CD8-positive, alpha-beta memory T cell (primary cell): Measurements from ENCODE around the gene SIPA1L3. TPM values are rescaled to one million over a fixed set of nuclear protein-coding genes. Genes with fewer than 3 reads are reported as not detected.

Experiments used
- CTCF ChIA-PET: fragments of 350-600 bp; sonication (Branson Sonifier 250); formaldehyde crosslinking; loops from one replicate; lab custom pipeline; 2021; ENCODE audit warnings: antibody characterized with exemption; lab: Charles Lee
- POLR2A ChIA-PET: fragments of 350-600 bp; sonication (Branson Sonifier 250); formaldehyde crosslinking; loops from one replicate; lab custom pipeline; 2021; ENCODE audit warnings: antibody characterized with exemption; lab: Charles Lee
- DNase-seq, 5 donors: peaks; one replicate each; pipeline versions ENCODE4 v3.0.0 to v3.0.0-alpha.2; 2020 to 2022; ENCODE audit warnings: mixed read lengths in 1 of 5
- H3K27ac ChIP-seq: one replicate; pipeline ENCODE4 v1.7.0; 2013; ENCODE audit warnings: low read depth, mild to moderate bottlenecking, low read length, moderate library complexity
- H3K27me3 ChIP-seq: 2 replicates; pipeline ENCODE4 v1.7.0; 2013; ENCODE audit warnings: low read length, mild to moderate bottlenecking; ENCODE audit not compliant: insufficient read depth, poor library complexity, severe bottlenecking
- H3K36me3 ChIP-seq: 2 replicates; pipeline ENCODE4 v1.7.0; 2013; ENCODE audit warnings: mild to moderate bottlenecking, low read length, moderate library complexity; ENCODE audit not compliant: insufficient read depth
- H3K4me1 ChIP-seq: 2 replicates; pipeline ENCODE4 v1.7.0; 2013; ENCODE audit warnings: mild to moderate bottlenecking, low read length, moderate library complexity; ENCODE audit not compliant: insufficient read depth
- H3K4me3 ChIP-seq: 2 replicates; pipeline ENCODE4 v1.7.0; 2013; ENCODE audit warnings: mild to moderate bottlenecking, low read length
- H3K9me3 ChIP-seq: 2 replicates; pipeline ENCODE4 v1.7.0; 2013; ENCODE audit warnings: mild to moderate bottlenecking, low read length
- H3K27ac Mint-ChIP-seq, 8 donors: one replicate each; pipeline ENCODE4 v1.8.0; 2020 to 2021; ENCODE audit warnings: mixed read lengths in 8 of 8, mild to moderate bottlenecking in 6 of 8, inconsistent platforms in 3 of 8, moderate library complexity in 3 of 8
- H3K27me3 Mint-ChIP-seq, 2 donors: one replicate each; pipeline ENCODE4 v1.8.0; 2020 to 2021; ENCODE audit warnings: mixed read lengths in 2 of 2, mild to moderate bottlenecking in 1 of 2, moderate library complexity in 1 of 2
- H3K36me3 Mint-ChIP-seq, 3 donors: one replicate each; pipeline ENCODE4 v1.8.0; 2020 to 2021; ENCODE audit warnings: mixed read lengths in 3 of 3, inconsistent platforms in 1 of 3, mild to moderate bottlenecking in 1 of 3
- H3K4me1 Mint-ChIP-seq, 3 donors: one replicate each; pipeline ENCODE4 v1.8.0; 2020 to 2021; ENCODE audit warnings: mixed read lengths in 3 of 3, inconsistent platforms in 1 of 3, mild to moderate bottlenecking in 1 of 3
- H3K4me3 Mint-ChIP-seq, 7 donors: one replicate each; pipeline ENCODE4 v1.8.0; 2020 to 2021; ENCODE audit warnings: mixed read lengths in 7 of 7, mild to moderate bottlenecking in 6 of 7, moderate library complexity in 4 of 7, inconsistent platforms in 2 of 7
- H3K9me3 Mint-ChIP-seq, 5 donors: one replicate each; pipeline ENCODE4 v1.8.0; 2020 to 2022; ENCODE audit warnings: mixed read lengths in 5 of 5, mild to moderate bottlenecking in 3 of 5, moderate library complexity in 2 of 5, inconsistent platforms in 1 of 5
- polyA plus RNA-seq: library from polyadenylated mRNA; unstranded; fragments of 300-500 nt; fragmentation: Illumina TruSeq; gene quantifications from one replicate; pipeline ENCODE4 v1.2.3, GENCODE V29; 2021
- total RNA-seq, 2 experiments: library from RNA; stranded (reverse); gene quantifications; one replicate each; pipeline ENCODE4 v1.2.3, GENCODE V29; 2021

Gene SIPA1L3
- total and polyA plus RNA-seq, 3 experiments from 2014 or later, result 5.4 to 14.8 (median 11.5) TPM

DNA sequence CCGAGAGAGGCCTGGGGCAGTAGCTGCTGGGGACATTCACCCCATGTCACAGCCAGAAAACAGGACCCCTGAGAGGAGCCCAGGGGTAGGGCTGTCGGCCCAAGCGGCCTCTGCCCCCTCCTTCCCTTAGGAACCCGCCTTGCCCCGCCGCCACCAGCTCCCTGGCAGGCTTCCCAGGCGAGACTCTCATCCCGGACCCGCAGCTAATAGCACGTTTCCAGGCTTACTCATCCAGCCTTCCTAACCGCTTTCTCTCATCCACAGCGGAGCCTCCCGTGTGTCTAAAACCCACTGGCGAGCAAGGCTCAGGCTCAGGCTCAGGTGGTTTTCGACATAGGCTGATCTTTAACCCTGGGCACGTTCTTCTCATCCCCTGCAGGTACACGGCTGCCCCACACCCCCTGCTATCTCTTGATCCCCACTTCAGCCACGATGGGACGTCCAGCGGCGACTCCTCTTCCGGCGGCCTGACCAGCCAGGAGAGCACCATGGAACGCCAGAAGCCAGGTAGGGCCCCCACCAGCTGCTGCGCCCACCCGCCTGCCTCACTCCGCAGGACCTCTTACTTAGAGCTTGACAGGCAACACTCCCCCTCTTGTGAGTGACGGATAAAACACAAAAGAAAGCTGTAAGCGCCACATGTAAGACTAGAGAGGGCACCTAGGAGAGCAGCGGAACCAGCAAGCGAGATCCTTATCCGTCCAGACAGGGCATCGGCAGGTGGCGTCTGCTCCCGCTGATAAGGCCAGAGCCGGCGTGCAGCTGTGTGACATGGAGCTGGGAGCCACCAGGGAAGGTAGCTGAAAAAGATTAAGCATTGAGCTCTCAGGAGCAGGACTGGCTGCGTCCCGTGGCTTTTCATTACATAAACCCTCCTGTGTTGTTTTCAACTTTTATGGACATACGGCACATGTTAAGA, 245.7 kb downstream of the SIPA1L3 start:
- H3K4me3 ChIP-seq, result no peak overlapping the region

DNA sequence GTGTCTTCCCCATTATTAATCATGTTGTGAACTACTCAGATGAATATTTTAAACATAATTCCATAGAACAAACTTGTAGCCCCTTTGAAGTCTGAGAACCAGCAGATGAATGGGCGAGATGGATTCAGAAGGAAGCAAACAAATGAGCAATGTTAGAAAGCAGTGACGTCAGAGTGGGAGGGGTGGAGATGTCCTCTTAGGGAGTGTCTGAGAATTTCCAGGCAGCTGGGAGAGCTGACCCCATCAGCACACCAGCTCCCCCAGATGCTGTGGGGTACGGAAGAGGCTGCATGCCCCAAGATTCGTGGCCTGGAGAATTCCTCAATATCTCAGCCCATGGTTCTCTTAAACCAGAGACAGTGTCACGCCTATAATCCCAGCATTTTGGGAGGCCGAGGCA, 248.4 kb downstream of the SIPA1L3 start:
- Histone ChIP-seq H3K27me3 (no peaks in the 10 kb centered on the region), H3K9me3 (no peaks in the 10 kb centered on the region), H3K27ac (no peak overlapping the region), H3K36me3 (no peaks in the 10 kb centered on the region), H3K4me1 (no peaks in the 10 kb centered on the region), H3K4me3 (no peak overlapping the region)
- Mint-ChIP-seq H3K4me1 (no peaks in the 10 kb centered on the region), H3K27ac (peak overlapping the region in 1 of 8 donors; percentile 22), H3K4me3 (no peak overlapping the region), H3K27me3 (no peaks in the 10 kb centered on the region), H3K36me3 (peaks cover 8 to 56% (median 19%) of the 10 kb centered on the region in 3 donors), H3K9me3 (no peaks in the 10 kb centered on the region)
- DNase-seq, result no peak
- POLR2A ChIA-PET, result no interaction called here
- CTCF ChIA-PET, result no interaction called here

More for the DNA sequence above, 245.7 kb downstream of the SIPA1L3 start:
- ChIA-PET POLR2A (no interaction called here), CTCF (no interaction called here)
- no peak for DNase-seq
- no peaks in the 10 kb centered on the region for H3K4me1 ChIP-seq
- no peak overlapping the region for H3K27ac ChIP-seq
- peaks cover 9 to 52% (median 16%) of the 10 kb centered on the region in 3 donors for H3K36me3 Mint-ChIP-seq
- no peaks in the 10 kb centered on the region for H3K9me3 Mint-ChIP-seq
- no peaks in the 10 kb centered on the region for H3K4me1 Mint-ChIP-seq
- no peaks in the 10 kb centered on the region for H3K27me3 ChIP-seq
- H3K36me3 ChIP-seq, result no peaks in the 10 kb centered on the region
- no peak overlapping the region for H3K4me3 Mint-ChIP-seq
- no peaks in the 10 kb centered on the region for H3K27me3 Mint-ChIP-seq
- no peaks in the 10 kb centered on the region for H3K9me3 ChIP-seq
- peak overlapping the region in 1 of 8 donors; percentile 52 for H3K27ac Mint-ChIP-seq

- POLR2A ChIA-PET, result no interaction called here
- Mint-ChIP-seq H3K27me3 (no peaks in the 10 kb centered on the region), H3K27ac (no peak overlapping the region), H3K9me3 (peaks cover 0 to 10% (median 0%) of the 10 kb centered on the region in 5 donors), H3K4me3 (no peak overlapping the region), H3K36me3 (peaks cover 19 to 65% (median 37%) of the 10 kb centered on the region in 3 donors), H3K4me1 (no peaks in the 10 kb centered on the region)
- Histone ChIP-seq H3K27me3 (no peaks in the 10 kb centered on the region), H3K27ac (no peak overlapping the region), H3K4me3 (no peak overlapping the region), H3K36me3 (peaks cover 12% of the 10 kb centered on the region), H3K9me3 (peaks cover 12% of the 10 kb centered on the region), H3K4me1 (no peaks in the 10 kb centered on the region)
- no peak for DNase-seq
- CTCF ChIA-PET, result no interaction called here
These were observed 251.7 kb downstream of the SIPA1L3 start for GRCh38 chr19:38158730-38159129.

DNA sequence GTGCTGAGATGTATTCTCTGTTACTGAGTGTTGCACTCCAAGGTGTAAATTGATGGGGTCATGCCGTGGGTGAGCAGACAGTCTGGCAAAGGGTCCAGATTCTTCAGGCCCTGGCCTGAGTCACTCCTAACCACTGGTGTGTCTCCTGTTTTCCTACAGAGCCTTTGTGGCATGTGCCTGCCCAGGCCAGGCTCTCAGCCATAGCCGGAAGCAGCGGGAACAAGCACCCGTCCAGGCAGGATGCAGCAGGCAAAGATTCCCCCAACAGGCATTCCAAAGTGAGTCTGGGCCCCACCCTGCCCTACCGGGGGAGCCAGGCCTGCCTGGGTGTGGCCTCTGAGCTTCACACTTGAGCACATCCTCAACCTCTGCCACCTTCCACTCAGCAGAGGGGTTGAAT, 255.1 kb downstream of the SIPA1L3 start:
- Histone ChIP-seq H3K27ac (no peak overlapping the region), H3K27me3 (no peaks in the 10 kb centered on the region), H3K4me1 (no peaks in the 10 kb centered on the region), H3K36me3 (peaks cover 12% of the 10 kb centered on the region), H3K4me3 (no peak overlapping the region), H3K9me3 (peaks cover 12% of the 10 kb centered on the region)
- Mint-ChIP-seq H3K4me3 (no peak overlapping the region), H3K27ac (peak overlapping the region in 1 of 8 donors; percentile 74), H3K4me1 (no peaks in the 10 kb centered on the region), H3K36me3 (peaks cover 19 to 79% (median 42%) of the 10 kb centered on the region in 3 donors), H3K27me3 (no peaks in the 10 kb centered on the region), H3K9me3 (peaks cover 0 to 10% (median 0%) of the 10 kb centered on the region in 5 donors)
- no peak for DNase-seq
- ChIA-PET CTCF (no interaction called here), POLR2A (no interaction called here)

DNA sequence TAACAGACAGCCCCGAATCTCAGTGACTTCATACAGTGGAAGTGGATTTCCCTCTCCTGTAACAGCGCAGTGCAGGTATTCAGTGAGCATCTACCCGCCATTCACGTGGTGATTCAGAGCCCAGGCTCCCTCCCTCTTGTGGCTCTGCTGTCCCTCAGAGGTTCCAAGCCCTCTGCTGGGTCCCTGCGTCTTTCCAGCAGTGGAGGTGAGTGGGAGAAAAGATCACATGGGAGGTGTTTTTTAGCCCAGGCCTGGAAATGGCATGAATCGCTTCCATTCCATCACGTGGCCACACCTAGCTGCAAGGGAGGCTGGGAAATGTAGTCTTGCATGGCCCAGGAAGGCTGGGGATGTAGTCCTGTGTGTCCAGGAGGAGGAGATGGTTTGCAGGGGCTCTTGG, 255.6 kb downstream of the SIPA1L3 start:
- H3K9me3 Mint-ChIP-seq, result peaks cover 0 to 10% (median 0%) of the 10 kb centered on the region in 5 donors
- Histone ChIP-seq H3K27me3 (no peaks in the 10 kb centered on the region), H3K4me1 (no peaks in the 10 kb centered on the region), H3K4me3 (no peak overlapping the region), H3K36me3 (peaks cover 12% of the 10 kb centered on the region), H3K27ac (no peak overlapping the region), H3K9me3 (peaks cover 12% of the 10 kb centered on the region)
- H3K27ac Mint-ChIP-seq, result no peak overlapping the region
- no peak for DNase-seq
- POLR2A ChIA-PET, result no interaction called here
- H3K4me3 Mint-ChIP-seq, result no peak overlapping the region
- peaks cover 19 to 78% (median 40%) of the 10 kb centered on the region in 3 donors for H3K36me3 Mint-ChIP-seq
- CTCF ChIA-PET, result no interaction called here
- H3K27me3 Mint-ChIP-seq, result no peaks in the 10 kb centered on the region
- H3K4me1 Mint-ChIP-seq, result no peaks in the 10 kb centered on the region

DNA sequence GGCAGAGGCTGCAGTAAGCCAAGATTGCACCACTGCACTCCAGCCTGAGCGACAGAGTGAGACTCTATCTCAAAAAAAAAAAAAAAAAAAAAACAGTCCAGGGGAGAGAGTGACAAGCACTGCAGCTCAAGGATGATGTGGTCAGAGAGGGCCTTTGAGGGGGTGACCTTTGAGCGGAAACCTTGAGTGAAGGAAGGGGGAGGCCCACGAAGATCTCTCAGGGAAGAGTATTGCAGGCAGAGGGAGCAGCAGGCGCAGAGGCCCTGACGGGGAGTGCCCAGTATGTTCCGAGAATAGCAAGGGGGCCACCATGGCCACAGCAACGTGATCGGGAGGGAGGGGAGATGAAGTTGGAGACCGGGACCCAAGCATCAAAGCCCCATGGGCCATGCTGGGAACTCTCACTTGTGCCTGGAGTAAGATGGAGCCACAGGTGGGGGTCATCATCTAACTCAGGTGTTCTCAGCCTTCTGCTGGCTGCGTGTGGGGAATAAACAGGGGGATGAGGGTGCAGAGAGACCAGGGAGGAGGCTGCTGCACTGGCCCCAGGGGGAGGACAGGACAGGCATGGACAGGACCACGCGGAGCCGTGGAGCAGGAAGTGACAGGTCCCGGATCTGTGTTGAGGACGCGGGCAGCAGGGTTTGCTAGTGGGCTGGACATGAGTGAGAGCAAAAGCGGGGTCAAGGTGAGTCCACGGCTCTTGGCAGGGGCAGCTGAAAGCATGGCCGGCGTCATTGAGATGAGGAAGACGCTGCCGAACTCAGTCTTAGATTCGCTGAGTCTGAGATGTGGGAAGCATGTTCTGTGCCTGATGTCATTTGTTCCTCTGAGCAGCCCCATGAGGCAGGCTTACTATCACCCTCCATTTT, 256.6 kb downstream of the SIPA1L3 start:
- Histone ChIP-seq H3K4me3 (no peak overlapping the region), H3K4me1 (no peaks in the 10 kb centered on the region), H3K27ac (no peak overlapping the region), H3K27me3 (no peaks in the 10 kb centered on the region), H3K9me3 (peaks cover 12% of the 10 kb centered on the region), H3K36me3 (peaks cover 12% of the 10 kb centered on the region)
- no peak overlapping the region for H3K27ac Mint-ChIP-seq
- no peak overlapping the region for H3K4me3 Mint-ChIP-seq
- ChIA-PET POLR2A (interaction anchor here (0.5 kb wide), 1 partner anchor 72 kb away, joined by 3 read pairs; no protein-coding TSS in a partner anchor), CTCF (no interaction called here)
- no peaks in the 10 kb centered on the region for H3K4me1 Mint-ChIP-seq
- no peak for DNase-seq
- peaks cover 23 to 75% (median 30%) of the 10 kb centered on the region in 3 donors for H3K36me3 Mint-ChIP-seq
- H3K9me3 Mint-ChIP-seq, result peaks cover 0 to 10% (median 0%) of the 10 kb centered on the region in 5 donors
- H3K27me3 Mint-ChIP-seq, result no peaks in the 10 kb centered on the region

DNA sequence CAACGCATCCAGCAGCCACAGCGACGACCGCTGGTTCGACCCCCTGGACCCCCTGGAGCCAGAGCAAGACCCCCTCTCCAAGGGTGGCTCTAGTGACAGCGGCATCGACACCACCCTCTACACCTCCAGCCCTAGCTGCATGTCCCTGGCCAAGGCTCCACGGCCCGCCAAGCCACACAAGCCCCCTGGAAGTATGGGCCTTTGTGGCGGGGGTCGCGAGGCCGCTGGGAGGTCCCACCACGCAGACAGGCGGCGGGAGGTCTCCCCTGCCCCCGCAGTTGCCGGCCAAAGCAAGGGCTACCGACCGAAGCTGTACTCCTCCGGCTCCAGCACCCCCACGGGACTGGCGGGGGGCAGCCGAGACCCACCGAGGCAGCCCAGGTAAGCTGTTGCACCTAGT, 257.5 kb downstream of the SIPA1L3 start:
- CTCF ChIA-PET, result no interaction called here
- no peaks in the 10 kb centered on the region for H3K4me1 ChIP-seq
- peaks cover 23 to 71% (median 29%) of the 10 kb centered on the region in 3 donors for H3K36me3 Mint-ChIP-seq
- peaks cover 12% of the 10 kb centered on the region for H3K36me3 ChIP-seq
- POLR2A ChIA-PET, result no interaction called here
- H3K27ac ChIP-seq, result no peak overlapping the region
- H3K27me3 Mint-ChIP-seq, result no peaks in the 10 kb centered on the region
- H3K4me3 Mint-ChIP-seq, result no peak overlapping the region
- H3K9me3 ChIP-seq, result peaks cover 12% of the 10 kb centered on the region
- no peaks in the 10 kb centered on the region for H3K4me1 Mint-ChIP-seq
- no peak for DNase-seq
- H3K27ac Mint-ChIP-seq, result no peak overlapping the region
- H3K27me3 ChIP-seq, result no peaks in the 10 kb centered on the region
- peaks cover 0 to 10% (median 0%) of the 10 kb centered on the region in 5 donors for H3K9me3 Mint-ChIP-seq
- no peak overlapping the region for H3K4me3 ChIP-seq
